Measurements from ENCODE around the gene RBM39.
"Not testable (repeated sequence)": the region's sequence is repeated elsewhere in the genome, so short reads cannot be mapped to it uniquely, and the experiment has no call there.

Gene RBM39

GRCh38 chr20:35704514-35705261 is 37.4 kb downstream of the RBM39 start:
- no peak for DNase-seq

DNA sequence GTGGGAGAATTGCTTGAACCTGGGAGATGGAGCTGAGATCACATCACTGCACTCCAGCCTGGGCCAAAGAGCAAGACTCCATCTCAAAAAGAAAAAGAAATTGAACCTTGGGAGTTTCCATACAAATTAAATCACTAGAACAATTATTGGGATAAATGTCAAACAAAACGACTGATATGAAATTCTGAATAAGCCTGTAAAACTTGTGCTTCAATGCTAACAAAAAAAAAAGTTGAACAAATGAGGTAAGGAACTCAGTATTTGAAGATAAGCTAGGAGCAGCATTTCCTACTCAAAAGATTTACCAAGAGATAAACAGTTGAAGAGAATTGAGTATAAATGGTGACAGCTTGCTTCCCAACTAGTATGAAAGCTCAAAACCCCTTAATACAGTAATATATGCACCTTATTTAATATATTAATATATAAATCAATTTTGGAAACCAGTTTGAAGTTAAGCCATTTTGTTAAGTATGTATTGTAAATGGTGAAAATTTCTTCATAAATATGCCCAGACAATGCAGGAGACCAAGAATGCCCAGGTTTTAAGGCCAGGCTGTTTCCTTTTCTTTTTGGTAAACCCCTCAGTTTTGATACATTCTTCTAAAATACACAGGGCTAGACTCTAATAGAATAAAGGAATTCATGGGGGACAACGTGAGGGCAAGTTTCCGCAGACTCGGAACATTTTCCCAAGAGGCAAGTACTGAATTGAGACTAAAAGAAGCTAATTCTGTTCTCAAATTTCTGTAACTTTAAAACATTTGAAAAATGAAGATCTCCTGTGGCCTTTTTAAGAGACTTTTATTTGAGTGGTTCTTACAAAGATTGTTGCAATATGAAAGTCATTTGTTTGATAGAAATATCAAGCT is 39.0 kb downstream of the RBM39 start:
- DNase-seq: no peak

DNA sequence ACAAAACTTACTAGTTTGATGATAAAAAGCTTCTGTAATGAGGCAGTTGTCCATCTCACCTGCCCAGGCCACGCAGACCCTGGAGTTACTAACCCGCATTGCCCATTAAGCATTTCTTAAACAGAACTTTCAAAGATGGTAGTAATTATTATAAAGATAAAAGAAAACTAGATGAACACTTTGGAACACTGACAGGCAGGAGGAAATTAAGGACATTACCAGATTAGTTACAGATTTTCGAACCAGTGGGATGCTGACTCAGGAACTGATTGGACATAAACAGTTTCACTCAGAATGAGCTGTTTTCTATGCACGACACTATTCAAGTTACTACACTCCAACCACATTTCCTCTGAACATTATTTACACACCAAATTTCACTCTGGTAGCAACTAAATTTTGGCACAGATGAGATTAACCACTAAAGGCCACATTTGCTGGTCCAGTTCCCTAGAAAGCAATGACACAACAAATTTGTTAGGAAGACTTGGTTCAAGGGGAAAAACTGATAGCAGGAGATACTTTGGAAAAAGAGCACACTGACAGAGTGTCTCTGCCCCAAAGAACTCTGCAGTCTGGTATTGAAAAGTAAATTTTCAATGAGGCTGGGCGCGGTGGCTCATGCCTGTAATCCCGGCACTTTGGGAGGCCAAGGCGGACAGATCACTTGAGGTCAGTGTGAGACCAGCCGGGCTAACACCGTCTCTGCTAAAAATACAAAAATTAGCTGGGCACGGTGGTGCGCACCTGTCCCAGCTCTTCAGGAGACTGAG is 39.8 kb downstream of the RBM39 start:
- no peak for DNase-seq

- no peak for DNase-seq
Observed at GRCh38 chr20:35700625-35701148, 41.4 kb downstream of the RBM39 start.

DNA sequence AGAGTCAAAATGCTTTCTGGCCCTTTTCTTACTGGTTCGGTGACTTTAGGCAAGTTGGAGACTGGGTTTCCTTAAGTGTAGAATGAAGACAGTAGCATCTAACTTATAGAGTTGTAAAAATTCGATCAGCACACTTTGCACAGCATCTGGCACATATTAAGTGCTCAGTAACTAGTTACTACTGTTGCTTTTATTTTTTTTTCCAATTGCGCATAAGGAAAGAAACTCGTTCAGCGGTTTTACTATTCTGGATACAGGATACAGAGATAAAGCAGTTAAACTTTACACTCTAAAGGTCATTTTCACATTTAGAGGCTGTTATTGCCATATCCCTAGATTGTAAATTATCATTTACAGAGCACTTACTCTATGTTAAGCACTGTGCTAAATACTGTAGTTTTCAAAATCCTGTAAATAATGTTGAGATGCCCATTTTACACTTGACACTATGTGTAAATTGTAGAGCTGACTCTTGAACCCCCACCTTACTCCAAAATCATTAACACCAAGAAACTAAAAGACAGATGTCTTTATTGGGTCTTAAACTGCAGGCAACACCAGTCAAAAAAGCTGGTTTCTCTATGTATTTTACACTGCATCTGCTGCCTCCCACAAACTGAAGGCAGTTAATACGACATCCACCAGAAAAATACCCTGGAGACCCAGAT is 42.0 kb downstream of the RBM39 start:
- no peak for DNase-seq

- DNase-seq: peak; percentile 92
Observed at GRCh38 chr20:35699127-35699956, 42.7 kb downstream of the RBM39 start, which contains the start of the genes NFS1 and ROMO1. Gene NFS1 (minus strand): TSS chr20:35699352. CDS start chr20:35699288, 64 bp downstream. Gene ROMO1 (plus strand): TSS chr20:35699405. CDS start chr20:35699633, 228 bp downstream.

- DNase-seq: no peak
Observed at GRCh38 chr20:35698298-35699126, 43.5 kb downstream of the RBM39 start.

- no peak for DNase-seq
Observed at GRCh38 chr20:35697696-35698297, 44.3 kb downstream of the RBM39 start.

DNA sequence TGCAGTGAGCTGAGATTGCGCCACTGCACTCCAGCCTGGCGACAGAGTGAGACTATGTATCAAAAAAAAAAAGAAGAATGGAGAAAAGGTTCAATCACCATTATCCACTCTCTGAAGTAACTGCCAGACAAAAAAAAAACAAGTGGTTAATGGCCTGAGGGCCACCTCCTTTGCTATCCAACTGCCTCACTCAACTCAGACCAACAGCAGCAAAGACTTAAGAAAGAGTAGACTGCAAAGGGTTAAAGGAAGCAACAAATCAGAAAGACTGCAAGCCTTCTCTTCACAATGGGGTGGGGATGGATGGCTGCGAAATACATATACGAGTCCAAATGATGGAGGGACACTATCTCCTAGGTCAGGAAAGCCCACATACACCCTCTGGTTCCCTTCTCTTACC is 46.1 kb downstream of the RBM39 start:
- DNase-seq: no peak

DNA sequence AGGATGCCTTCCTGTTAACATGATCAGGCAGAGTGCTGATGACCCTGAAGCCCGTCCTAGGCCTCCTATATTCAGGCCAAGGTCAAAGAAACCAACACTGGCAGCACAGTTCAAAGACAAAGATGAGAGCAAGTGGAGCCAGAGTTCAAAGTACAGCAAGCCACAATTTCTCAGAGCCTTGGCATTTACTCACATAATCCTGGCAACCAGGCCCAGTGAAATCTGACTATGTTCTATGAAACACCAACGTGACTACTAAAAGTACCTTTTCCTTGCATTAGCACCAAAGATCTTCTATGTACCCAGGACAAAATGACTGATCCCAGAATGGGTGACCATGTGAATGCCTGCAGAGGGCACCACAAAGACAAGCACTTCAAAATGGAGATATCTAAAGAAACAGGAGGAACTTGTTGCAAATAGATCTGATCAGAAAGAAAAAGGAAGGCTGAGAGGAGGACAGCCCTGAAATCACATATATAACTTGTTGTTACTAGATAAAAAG is 46.8 kb downstream of the RBM39 start:
- no peak for DNase-seq

GRCh38 chr20:35690265-35690664 is 51.8 kb downstream of the RBM39 start:
- no peak for DNase-seq

DNA sequence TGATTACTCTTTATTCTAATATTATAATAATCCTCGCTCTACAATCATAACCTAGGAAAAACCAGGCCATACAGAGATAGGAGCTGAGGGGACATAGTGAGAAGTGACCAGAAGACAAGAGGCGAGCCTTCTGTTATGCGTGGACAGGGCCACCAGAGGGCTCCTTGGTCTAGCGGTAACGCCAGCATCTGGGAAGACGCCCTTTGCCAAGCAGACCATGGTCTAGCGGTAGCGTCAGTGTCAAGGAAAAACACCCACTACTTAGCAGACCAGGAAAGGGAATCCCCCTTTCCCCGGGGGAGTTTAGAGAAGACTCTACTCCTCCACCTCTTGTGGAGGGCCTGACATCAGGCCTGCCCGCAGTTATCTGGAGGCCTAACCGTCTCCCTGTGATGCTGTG is 55.2 kb downstream of the RBM39 start:
- DNase-seq: not testable (repeated sequence)

DNA sequence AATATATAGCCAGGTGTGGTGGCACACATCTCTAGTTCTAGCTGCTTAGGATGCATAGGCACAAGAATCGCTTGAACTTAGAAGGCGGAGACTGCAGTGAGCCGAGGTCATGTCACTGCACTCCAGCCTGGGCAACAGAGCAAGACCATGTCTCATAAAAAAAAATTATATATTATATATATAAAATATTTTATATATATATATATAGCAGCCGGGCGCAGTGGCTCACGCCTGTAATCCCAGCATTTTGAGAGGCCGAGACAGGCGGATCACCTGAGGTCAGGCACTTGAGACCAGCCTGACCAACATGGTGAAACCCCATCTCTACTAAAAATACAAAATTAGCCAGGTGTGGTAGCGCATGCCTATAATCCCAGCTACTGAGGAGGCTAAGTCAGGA is 56.7 kb downstream of the RBM39 start:
- not testable (repeated sequence) for DNase-seq

- DNase-seq: no peak
Observed at GRCh38 chr20:35681960-35682359, 60.1 kb downstream of the RBM39 start.

GRCh38 chr20:35680452-35681183 is 61.4 kb downstream of the RBM39 start:
- DNase-seq: no peak

DNA sequence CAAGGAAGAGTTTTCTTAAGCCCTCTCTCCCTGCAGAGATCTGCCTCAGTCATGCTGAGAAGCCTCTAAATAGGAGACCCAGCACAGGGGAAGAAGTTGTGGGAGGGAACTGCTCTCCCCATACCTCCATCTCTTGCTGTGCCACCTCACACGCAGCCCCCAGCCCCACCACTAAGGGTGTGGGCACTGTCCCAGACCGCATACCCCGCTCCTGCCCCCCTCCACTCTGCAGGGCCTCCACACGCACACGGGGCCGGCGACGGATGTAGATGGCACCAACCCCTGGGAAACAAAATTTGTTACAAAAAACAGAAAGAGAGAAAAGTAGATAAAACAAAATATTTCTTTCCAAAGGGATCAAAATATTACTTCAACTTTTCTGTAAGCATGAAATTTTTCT is 67.1 kb downstream of the RBM39 start:
- DNase-seq: no peak

DNA sequence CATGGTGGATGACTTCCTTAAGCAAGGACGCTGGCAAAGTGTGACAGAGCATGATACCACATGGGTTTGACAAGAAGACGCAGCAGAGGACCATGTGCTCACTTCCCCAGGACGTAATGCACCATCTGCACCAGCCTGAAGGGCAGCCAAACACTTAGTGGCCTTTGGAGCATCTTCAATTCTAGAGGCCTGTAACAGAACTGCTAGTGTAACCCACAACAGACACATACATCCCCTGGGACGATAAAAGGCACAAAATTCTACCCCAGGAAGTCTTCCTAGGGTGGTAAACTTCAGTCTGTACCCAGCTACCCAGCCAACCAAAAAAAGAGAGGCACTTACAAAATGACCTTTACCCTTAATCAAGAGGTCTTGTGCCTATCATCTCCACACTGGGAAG is 68.2 kb downstream of the RBM39 start:
- DNase-seq: no peak

- no peak for DNase-seq
Observed at GRCh38 chr20:35669681-35670080, 72.4 kb downstream of the RBM39 start.

- DNase-seq: no peak
Observed at GRCh38 chr20:35669221-35669620, 72.8 kb downstream of the RBM39 start.

Data from right forelimb (tissue), 1 donor.